Left lung (tissue), 10 donors: Measurements from ENCODE around the gene BNC2. TPM values are rescaled to one million over a fixed set of nuclear protein-coding genes. Genes with fewer than 3 reads are reported as not detected.

Experiments used
- ATAC-seq: fragments of 200-7000 bp; cut with Tn5 transposase; one replicate; pipeline ENCODE4 v1.9.1; 2020; ENCODE audit warnings: moderate library complexity
- DNase-seq, 4 donors: peaks; one replicate each; pipeline ENCODE4 v3.0.0-alpha.2; 2013 to 2020
- H3K27ac ChIP-seq, 2 donors: fragments of 200-600 bp; sonication (generic) in 1 of 2; one replicate each; pipeline versions ENCODE4 v1.5.0 to v1.8.0; 2020 to 2021
- H3K27me3 ChIP-seq, 2 donors: fragments of 200-600 bp; sonication (generic) in 1 of 2; one replicate each; pipeline versions ENCODE4 v1.5.0 to v1.8.0; 2020 to 2021
- H3K36me3 ChIP-seq, 2 donors: fragments of 200-600 bp; sonication (generic) in 1 of 2; one replicate each; pipeline versions ENCODE4 v1.5.0 to v1.8.0; 2020 to 2021
- H3K4me1 ChIP-seq, 2 donors: fragments of 200-600 bp; one replicate each; pipeline ENCODE4 v1.8.0; 2021
- H3K4me3 ChIP-seq, 2 donors: fragments of 200-600 bp; sonication (generic) in 1 of 2; one replicate each; pipeline versions ENCODE4 v1.5.0 to v1.8.0; 2020 to 2021; ENCODE audit warnings: mild to moderate bottlenecking in 1 of 2
- H3K9me3 ChIP-seq, 2 donors: fragments of 200-600 bp; sonication (generic) in 1 of 2; one replicate each; pipeline versions ENCODE4 v1.5.0 to v1.8.0; 2020 to 2021
- CTCF ChIP-seq, 2 donors: fragments of 200-600 bp; sonication (generic) in 1 of 2; IDR thresholded peaks; one replicate each; pipeline versions ENCODE4 v1.5.0 to v1.8.0; 2021; ENCODE audit warnings: antibody characterized with exemption in 2 of 2
- intact Hi-C, 2 donors: fragments of 100-400 bp; cut with DNase I; formaldehyde crosslinking; loops; one replicate each; pipeline versions ENCODE4 v1.11.2 to v1.14.2; 2022
- polyA plus RNA-seq, 6 donors: library from polyadenylated mRNA; unstranded; fragments of 120-200 nt; gene quantifications; one replicate each; pipeline ENCODE4 v1.2.1, GENCODE V29; 2013; ENCODE audit not compliant: insufficient read length in 6 of 6
- total RNA-seq, 2 donors: library from RNA; stranded (reverse); fragmentation: NEBNext Ultra II Directional; extraction: Animal tissue kit (Norgen Biotek cat#: 25700); gene quantifications; one replicate each; pipeline ENCODE4 v1.2.1, GENCODE V29; 2021
- donor health status: DM: no; HTN: yes; CAD: no.
- donor health status: DM: no; HTN: no; CAD: no.

The BNC2 gene
- total and polyA plus RNA-seq, 8 donors: 9.6 to 19.3 (median 12.9) TPM

GRCh38 chr9:16417161-16417560 is 453.3 kb downstream of the BNC2 start:
- DNase-seq (peak in 2 of 4 donors; percentile 46 to 63), ATAC-seq (peak; percentile 56)
- Histone ChIP-seq H3K27ac (peak overlapping the region in 1 of 2 donors; percentile 33), H3K27me3 (no peaks in the 10 kb centered on the region), H3K36me3 (peaks cover 0 to 3% of the 10 kb centered on the region in 2 donors), H3K4me1 (no peaks in the 10 kb centered on the region), H3K4me3 (no peak overlapping the region), H3K9me3 (no peaks in the 10 kb centered on the region)
- intact Hi-C loops: no loop called here
- TF ChIP-seq CTCF (IDR thresholded peaks at IDR 0.05): no peak

GRCh38 chr9:16414451-16414850 is 456.0 kb downstream of the BNC2 start:
- H3K27me3 ChIP-seq: no peaks in the 10 kb centered on the region
- TF ChIP-seq CTCF (IDR thresholded peaks at IDR 0.05): no peak
- H3K9me3 ChIP-seq: no peaks in the 10 kb centered on the region
- DNase-seq (no peak), ATAC-seq (no peak)
- no peaks in the 10 kb centered on the region for H3K4me1 ChIP-seq
- H3K4me3 ChIP-seq: no peak overlapping the region
- intact Hi-C loops: no loop called here
- H3K36me3 ChIP-seq: peaks cover 0 to 3% of the 10 kb centered on the region in 2 donors
- H3K27ac ChIP-seq: no peak overlapping the region

- no peaks in the 10 kb centered on the region for H3K36me3 ChIP-seq
- no peak overlapping the region for H3K4me3 ChIP-seq
- no peak for TF ChIP-seq CTCF (IDR thresholded peaks at IDR 0.05)
- H3K27ac ChIP-seq: peak overlapping the region in 1 of 2 donors; percentile 28
- DNase-seq: peak in 2 of 4 donors; percentile 64 to 66
- H3K4me1 ChIP-seq: no peaks in the 10 kb centered on the region
- H3K27me3 ChIP-seq: no peaks in the 10 kb centered on the region
- intact Hi-C loops: no loop called here
- ATAC-seq: peak; percentile 67
- no peaks in the 10 kb centered on the region for H3K9me3 ChIP-seq
These were observed 456.9 kb downstream of the BNC2 start for GRCh38 chr9:16413509-16414016.

- Histone ChIP-seq H3K9me3 (no peaks in the 10 kb centered on the region), H3K4me3 (no peak overlapping the region), H3K27ac (no peak overlapping the region), H3K27me3 (no peaks in the 10 kb centered on the region), H3K4me1 (no peaks in the 10 kb centered on the region), H3K36me3 (no peaks in the 10 kb centered on the region)
- DNase-seq (peak in 1 of 4 donors; percentile 19), ATAC-seq (no peak)
- TF ChIP-seq CTCF (IDR thresholded peaks at IDR 0.05): no peak
- intact Hi-C loops: no loop called here
These were observed 457.7 kb downstream of the BNC2 start for GRCh38 chr9:16412740-16413139.

- intact Hi-C loops: no loop called here
- DNase-seq (no peak), ATAC-seq (no peak)
- TF ChIP-seq CTCF (IDR thresholded peaks at IDR 0.05): no peak
- Histone ChIP-seq H3K4me3 (no peak overlapping the region), H3K27me3 (no peaks in the 10 kb centered on the region), H3K27ac (no peak overlapping the region), H3K9me3 (no peaks in the 10 kb centered on the region), H3K36me3 (no peaks in the 10 kb centered on the region), H3K4me1 (no peaks in the 10 kb centered on the region)
These were observed 459.2 kb downstream of the BNC2 start for GRCh38 chr9:16411311-16411710.
